ENCODE measurements around the gene HOTAIR.

Gene HOTAIR

GRCh38 chr12:53974084-53975063 lies at the start of gene HOTAIR:
TSS of gene HOTAIR (minus strand) at chr12:53974954.
- no peak for DNase-seq (ENCODE audit: low spot score)

GRCh38 chr12:54024127-54024526 lies 49.4 kb upstream of the HOTAIR start:
- DNase-seq (ENCODE audit: low spot score): no peak

- no peak for DNase-seq (ENCODE audit: low spot score)
Observed at GRCh38 chr12:54022960-54023884, 48.5 kb upstream of the HOTAIR start.

- no peak for DNase-seq (ENCODE audit: low spot score)
Observed at GRCh38 chr12:54021432-54022013, 46.8 kb upstream of the HOTAIR start.

GRCh38 chr12:54020591-54021405 lies 46.0 kb upstream of the HOTAIR start:
- no peak for DNase-seq (ENCODE audit: low spot score)

- no peak for DNase-seq (ENCODE audit: low spot score)
Observed at GRCh38 chr12:54019924-54020590, 45.3 kb upstream of the HOTAIR start.

GRCh38 chr12:54019091-54019811 lies 44.5 kb upstream of the HOTAIR start:
- no peak for DNase-seq (ENCODE audit: low spot score)

GRCh38 chr12:54018468-54018984 lies 43.8 kb upstream of the HOTAIR start:
- DNase-seq (ENCODE audit: low spot score): no peak

GRCh38 chr12:54017878-54018467 lies 43.2 kb upstream of the HOTAIR start:
- peak; percentile 98 for DNase-seq (ENCODE audit: low spot score)

- DNase-seq (ENCODE audit: low spot score): peak; percentile 81
Observed at GRCh38 chr12:54017027-54017788, 42.5 kb upstream of the HOTAIR start.

GRCh38 chr12:54016478-54016964 lies 41.8 kb upstream of the HOTAIR start:
- DNase-seq (ENCODE audit: low spot score): no peak

GRCh38 chr12:54016051-54016450 lies 41.3 kb upstream of the HOTAIR start:
- no peak for DNase-seq (ENCODE audit: low spot score)

GRCh38 chr12:54015018-54015931 lies 40.5 kb upstream of the HOTAIR start:
- no peak for DNase-seq (ENCODE audit: low spot score)

GRCh38 chr12:54014377-54015017 lies 39.7 kb upstream of the HOTAIR start:
- no peak for DNase-seq (ENCODE audit: low spot score)

- no peak for DNase-seq (ENCODE audit: low spot score)
Observed at GRCh38 chr12:54012631-54013409, 38.1 kb upstream of the HOTAIR start.
